HepG2 (cell line): ENCODE data around the gene NDP. TPM values are rescaled to one million over a fixed set of nuclear protein-coding genes. Genes with fewer than 3 reads are reported as not detected.

Source experiments
- ATAC-seq: fragments of 200-7000 bp; cut with Tn5 transposase; 3 replicates; pipeline ENCODE4 v1.9.1; 2020; ENCODE audit warnings: mild to moderate bottlenecking, moderate library complexity
- BruUV-seq: library from RNA; stranded (reverse); fragments of 400-500 nt; replicated peaks from 2 replicates; lab custom pipeline; 2021; lab: Mats Ljungman, UMichigan
- CTCF ChIA-PET: fragments of 300-600 bp; formaldehyde crosslinking; extraction: SDS; loops from one replicate; lab custom pipeline; 2021; ENCODE audit warnings: low total read pairs, inconsistent platforms, low intra/inter-chr PET ratio; lab: Yijun Ruan, JAX
- POLR2A ChIA-PET: fragments of 350-600 bp; sonication (Branson Sonifier 250); formaldehyde crosslinking; loops from one replicate; lab custom pipeline; 2020; ENCODE audit warnings: antibody characterized with exemption, inconsistent platforms; lab: Yijun Ruan, JAX
- DNase-seq: peaks from one replicate; pipeline ENCODE4 v3.0.0-alpha.2; 2015; ENCODE audit warnings: low spot score
- FAIRE-seq: peaks from 3 replicates; lab custom pipeline; 2011; peaks lifted over from hg19 to GRCh38; lab: Jason Lieb, UNC
- H2AFZ ChIP-seq: one replicate; pipeline ENCODE4 v1.6.1; 2011; ENCODE audit warnings: low read length, inconsistent platforms
- H3K27ac ChIP-seq: fragments of 300-600 bp; 3 replicates; pipeline ENCODE4 v1.8.0; 2011; ENCODE audit warnings: mixed run types, mild to moderate bottlenecking, mixed read lengths, low read length, inconsistent platforms; ENCODE audit not compliant: insufficient read depth; ENCODE audit errors: extremely low read length
- H3K27me3 ChIP-seq, 2 experiments: fragments of 200-600 bp in 1 of 2; 2 replicates in 1 of 2; 3 replicates in 1 of 2; pipeline versions ENCODE4 v1.6.0 to v1.8.0; 2011; ENCODE audit warnings: low read length in 2 of 2, mild to moderate bottlenecking in 2 of 2, moderate library complexity in 2 of 2, inconsistent platforms in 1 of 2; ENCODE audit not compliant: insufficient read depth in 2 of 2, control insufficient read depth in 1 of 2
- H3K36me3 ChIP-seq, 2 experiments: fragments of 200-600 bp in 1 of 2; replicated peaks in 1 of 2; 2 replicates in 1 of 2; 3 replicates in 1 of 2; pipeline versions ENCODE4 v1.5.1 to v1.8.0; 2011; ENCODE audit warnings: low read length in 2 of 2, inconsistent platforms in 1 of 2; ENCODE audit not compliant: insufficient read depth in 2 of 2, control insufficient read depth in 1 of 2
- H3K4me1 ChIP-seq: 2 replicates; pipeline ENCODE4 v1.5.1; 2012; ENCODE audit warnings: low read length, inconsistent platforms; ENCODE audit not compliant: insufficient read depth
- H3K4me2 ChIP-seq: 2 replicates; pipeline ENCODE4 v1.6.0; 2011; ENCODE audit warnings: low read depth, low read length, inconsistent platforms
- H3K4me3 ChIP-seq, 3 experiments: fragments of 200-600 bp in 1 of 3; sonication (generic), shearing (Covaris generic) in 1 of 3; replicated peaks in 1 of 3; 2 replicates each; pipeline ENCODE4 v1.5.1; 2011 to 2016; ENCODE audit warnings: low read length in 3 of 3, inconsistent platforms in 2 of 3, low read depth in 2 of 3, mild to moderate bottlenecking in 2 of 3, control low read depth in 1 of 3, mixed read lengths in 1 of 3; ENCODE audit not compliant: insufficient read depth in 1 of 3
- H3K79me2 ChIP-seq: one replicate; pipeline ENCODE4 v1.6.1; 2011; ENCODE audit warnings: low read length, inconsistent platforms; ENCODE audit not compliant: insufficient read depth
- H3K9ac ChIP-seq: 2 replicates; pipeline ENCODE4 v1.6.0; 2011; ENCODE audit warnings: mild to moderate bottlenecking, low read depth, low read length, inconsistent platforms; ENCODE audit not compliant: insufficient read depth
- H3K9me3 ChIP-seq: 2 replicates; pipeline ENCODE4 v1.5.1; 2012; ENCODE audit warnings: mild to moderate bottlenecking, low read length
- H4K20me1 ChIP-seq: 2 replicates; pipeline ENCODE4 v1.6.0; 2011; ENCODE audit warnings: inconsistent platforms, mild to moderate bottlenecking, low read length, moderate library complexity; ENCODE audit not compliant: insufficient read depth
- MEIS1 ChIP-seq: sonication (generic); formaldehyde crosslinking; IDR thresholded peaks from 2 replicates; pipeline ENCODE4 v1.9.0; 2021; ENCODE audit warnings: mild to moderate bottlenecking, missing genetic modification reagents, moderate library complexity, borderline replicate concordance
- RXRA ChIP-seq: sonication (generic); formaldehyde crosslinking; IDR thresholded peaks from 2 replicates; pipeline ENCODE4 v1.5.1; 2020; ENCODE audit warnings: missing genetic modification reagents
- SALL2 ChIP-seq: sonication (generic); formaldehyde crosslinking; IDR thresholded peaks from 2 replicates; pipeline ENCODE4 v1.8.1; 2023; ENCODE audit warnings: mild to moderate bottlenecking, missing genetic modification reagents, inconsistent platforms
- SP2 ChIP-seq: sonication (generic); formaldehyde crosslinking; IDR thresholded peaks from 2 replicates; pipeline ENCODE4 v1.5.1; 2020; ENCODE audit warnings: mild to moderate bottlenecking, missing genetic modification reagents
- TCF7L2 ChIP-seq: IDR thresholded peaks from 2 replicates; pipeline ENCODE4 v1.6.1; 2011; ENCODE audit warnings: mild to moderate bottlenecking, low read depth, low read length, moderate library complexity
- ZBTB3 ChIP-seq: sonication (generic); formaldehyde crosslinking; IDR thresholded peaks from 2 replicates; pipeline ENCODE4 v1.4.0; 2020; ENCODE audit warnings: low read depth, mild to moderate bottlenecking, moderate library complexity, missing genetic modification reagents, borderline replicate concordance
- ZBTB42 ChIP-seq: sonication (generic); formaldehyde crosslinking; IDR thresholded peaks from 2 replicates; pipeline ENCODE4 v1.5.0; 2020; ENCODE audit warnings: mild to moderate bottlenecking, missing genetic modification reagents
- ZNF136 ChIP-seq: sonication (generic); formaldehyde crosslinking; IDR thresholded peaks from 2 replicates; pipeline ENCODE4 v1.8.1; 2022; ENCODE audit warnings: low read depth, mild to moderate bottlenecking, moderate library complexity, missing genetic modification reagents
- ZNF143 ChIP-seq: sonication (generic); formaldehyde crosslinking; IDR thresholded peaks from 2 replicates; pipeline ENCODE4 v1.4.0; 2020; ENCODE audit warnings: missing genetic modification reagents
- ZNF274 ChIP-seq: sonication (generic); formaldehyde crosslinking; IDR thresholded peaks from 2 replicates; pipeline ENCODE4 v1.5.1; 2020; ENCODE audit warnings: mild to moderate bottlenecking, missing genetic modification reagents
- ZNF292 ChIP-seq: sonication (generic); formaldehyde crosslinking; IDR thresholded peaks from 2 replicates; pipeline ENCODE4 v1.8.1; 2022; ENCODE audit warnings: mild to moderate bottlenecking, low read depth, missing genetic modification reagents, borderline replicate concordance
- ZNF550 ChIP-seq: sonication (generic); formaldehyde crosslinking; IDR thresholded peaks from 2 replicates; pipeline ENCODE4 v1.4.0; 2020; ENCODE audit warnings: mild to moderate bottlenecking, missing genetic modification reagents, borderline replicate concordance
- ZNF552 ChIP-seq: sonication (generic); formaldehyde crosslinking; IDR thresholded peaks from 2 replicates; pipeline ENCODE4 v1.9.0; 2022; ENCODE audit warnings: missing genetic modification reagents, mild to moderate bottlenecking, borderline replicate concordance
- WGBS: methylation state at CpG from one replicate; pipeline ENCODE4 v1.1.6; 2017; ENCODE audit warnings: low lambda C conversion rate; 5-methylcytosine and 5-hydroxymethylcytosine counted together
- in situ Hi-C: cut with HindIII; loops from 2 replicates; pipeline ENCODE4 v1.10.0; 2017; ENCODE audit warnings: low pct_unique_long_range_greater_than_20kb; ENCODE audit not compliant: extremely low pct_ligation_motif_present
- intact Hi-C: fragments of 100-400 bp; cut with micrococcal nuclease; formaldehyde crosslinking; loops from one replicate; pipeline ENCODE4 v1.10.0; 2022; ENCODE audit not compliant: unreplicated experiment
- polyA plus RNA-seq, 8 experiments: library from polyadenylated mRNA; depleted of rRNA in 3 of 8; stranded (reverse) in 7 of 8; unstranded in 1 of 8; fragments of >200 nt; fragmentation: Illumina TruSeq in 4 of 8; extraction: Trizol in 4 of 8; gene quantifications; 2 replicates each; pipeline versions ENCODE4 v1.2.1 to v1.2.3, GENCODE V29; 2011 to 2016; ENCODE audit warnings: low read depth in 4 of 8, missing spikeins in 1 of 8, mixed read lengths in 1 of 8; ENCODE audit not compliant: insufficient read depth in 1 of 8
- total RNA-seq, 5 experiments: library from RNA; depleted of rRNA; stranded (reverse); fragments of >200 nt; fragmentation: Illumina TruSeq; extraction: Trizol; gene quantifications; 2 replicates each; pipeline ENCODE4 v1.2.3, GENCODE V29; 2016; ENCODE audit warnings: low read depth in 1 of 5
- TF ChIP-seq, protein P1 (sequence below): IDR thresholded peaks from 2 replicates; pipeline ENCODE4 v1.6.1; 2016; ENCODE audit warnings: missing genetic modification reagents, missing compliant biosample characterization
- TF ChIP-seq, protein P2 (sequence below): sonication (generic); formaldehyde crosslinking; IDR thresholded peaks from 2 replicates; pipeline ENCODE4 v1.8.0; 2022; ENCODE audit warnings: missing genetic modification reagents, mild to moderate bottlenecking, inconsistent platforms, borderline replicate concordance

NDP gene
- total and polyA plus RNA-seq, 2 of the 13 experiments (the other 11 are each of a cell fraction or from before 2014, with no cell fraction given): not detected

DNA sequence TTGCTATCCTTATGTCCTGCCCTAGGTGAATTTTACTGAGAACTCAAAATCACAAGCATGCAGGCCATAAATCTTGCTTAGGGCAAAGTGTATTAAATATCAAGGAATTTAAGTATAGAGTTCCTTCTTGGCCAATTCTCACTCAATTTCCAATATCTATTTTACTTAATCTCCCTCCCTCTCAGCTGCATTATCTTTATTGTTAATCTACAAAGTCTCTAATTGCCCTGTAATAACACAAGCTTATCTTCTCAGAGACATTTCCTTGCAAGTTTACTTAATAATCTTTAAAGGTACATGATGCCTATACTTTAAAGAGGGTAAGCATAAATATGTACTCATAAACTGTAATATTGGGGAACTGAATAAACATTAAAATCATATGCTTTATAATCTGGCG, 64.0 kb downstream of the NDP start:
- DNase-seq (no peak), FAIRE-seq (no peak), ATAC-seq (no peak)
- H3K27ac ChIP-seq: no peak overlapping the region
- intact Hi-C loops (no loop called here), in situ Hi-C loops (no loop called here)
- H3K79me2 ChIP-seq: no peaks in the 10 kb centered on the region
- H3K9ac ChIP-seq: no peak overlapping the region
- H2AFZ ChIP-seq: no peak overlapping the region
- no peaks in the 10 kb centered on the region for H3K9me3 ChIP-seq
- H3K4me1 ChIP-seq: no peaks in the 10 kb centered on the region
- no peaks in the 10 kb centered on the region for H3K36me3 ChIP-seq
- H3K4me3 ChIP-seq: no peak overlapping the region
- POLR2A ChIA-PET: no interaction called here
- H3K4me2 ChIP-seq: no peak overlapping the region
- TF ChIP-seq RXRA (CRISPR knock-in tag): no peak
- TF ChIP-seq, protein P1, sequence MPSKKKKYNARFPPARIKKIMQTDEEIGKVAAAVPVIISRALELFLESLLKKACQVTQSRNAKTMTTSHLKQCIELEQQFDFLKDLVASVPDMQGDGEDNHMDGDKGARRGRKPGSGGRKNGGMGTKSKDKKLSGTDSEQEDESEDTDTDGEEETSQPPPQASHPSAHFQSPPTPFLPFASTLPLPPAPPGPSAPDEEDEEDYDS (CRISPR knock-in tag): no peak
- TF ChIP-seq ZNF550 (CRISPR knock-in tag): no peak
- H3K27me3 ChIP-seq: no peaks in the 10 kb centered on the region
- H4K20me1 ChIP-seq: no peaks in the 10 kb centered on the region
- WGBS: 100% methylated on average over 1 of the region's 1 CpG
- BruUV-seq: no TSS peak
- CTCF ChIA-PET: no interaction called here

DNA sequence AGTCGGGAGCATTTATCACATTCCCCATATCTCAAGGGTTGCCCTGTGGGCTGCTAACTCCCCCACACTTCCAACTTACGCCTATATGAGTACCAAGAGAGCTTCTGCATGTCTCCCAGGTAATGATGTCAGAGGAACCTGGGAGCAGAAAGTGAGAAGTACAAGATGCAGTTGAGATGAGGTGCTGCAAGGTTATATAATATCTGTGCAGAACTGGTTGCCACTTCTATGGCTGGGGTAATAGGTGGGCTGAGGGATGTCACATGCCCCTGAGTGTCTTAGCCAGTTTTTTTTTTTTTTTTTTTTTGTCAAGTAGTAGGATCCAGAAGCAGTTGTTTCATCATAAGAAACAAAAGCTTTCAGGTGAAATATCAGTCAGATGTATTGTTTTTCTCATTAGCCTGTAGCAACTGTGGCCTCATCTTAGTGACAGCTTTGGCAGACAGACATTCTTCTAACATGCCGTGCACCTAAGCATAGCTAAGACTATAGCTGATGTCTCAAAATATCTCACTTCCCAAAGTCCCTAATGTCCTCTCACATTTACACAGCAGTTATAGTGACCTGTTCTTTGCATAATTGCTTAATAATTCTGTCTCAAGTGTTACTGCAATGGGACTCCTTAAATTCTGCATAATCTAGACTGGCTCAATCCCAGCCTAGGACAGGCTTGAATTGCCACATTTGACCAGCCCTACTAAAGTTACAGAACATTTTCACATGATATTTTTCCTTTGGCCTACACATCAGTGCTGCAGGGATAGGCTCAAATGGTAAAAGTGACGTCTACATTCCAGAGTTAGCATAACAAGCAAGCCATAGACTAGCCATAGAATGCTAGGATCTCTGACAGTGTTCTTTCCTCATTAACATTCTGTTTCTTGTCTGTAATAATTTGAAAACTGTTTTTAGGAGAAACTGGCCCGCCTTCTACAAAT, 73.0 kb downstream of the NDP start:
- Histone ChIP-seq H2AFZ (no peak overlapping the region), H4K20me1 (no peaks in the 10 kb centered on the region), H3K4me3 (no peak overlapping the region), H3K9ac (no peak overlapping the region), H3K4me2 (no peak overlapping the region), H3K9me3 (no peaks in the 10 kb centered on the region), H3K4me1 (no peaks in the 10 kb centered on the region), H3K27me3 (no peaks in the 10 kb centered on the region), H3K36me3 (no peaks in the 10 kb centered on the region), H3K27ac (no peak overlapping the region), H3K79me2 (no peaks in the 10 kb centered on the region)
- intact Hi-C loops: no loop called here
- POLR2A ChIA-PET: no interaction called here
- in situ Hi-C loops: no loop called here
- WGBS: 10% methylated on average over 3 of the region's 5 CpGs
- BruUV-seq: no TSS peak
- DNase-seq (no peak), FAIRE-seq (no peak), ATAC-seq (no peak)
- CTCF ChIA-PET: no interaction called here
- TF ChIP-seq ZNF292 (CRISPR knock-in tag) (no peak), ZNF274 (no peak), MEIS1 (CRISPR knock-in tag) (no peak), ZNF143 (CRISPR knock-in tag) (no peak), ZNF136 (CRISPR knock-in tag) (no peak), ZBTB3 (CRISPR knock-in tag) (no peak), ZBTB42 (CRISPR knock-in tag) (no peak), SALL2 (CRISPR knock-in tag) (no peak), ZNF552 (CRISPR knock-in tag) (no peak), TCF7L2 (no peak), SP2 (CRISPR knock-in tag) (no peak)
- TF ChIP-seq, protein P2, sequence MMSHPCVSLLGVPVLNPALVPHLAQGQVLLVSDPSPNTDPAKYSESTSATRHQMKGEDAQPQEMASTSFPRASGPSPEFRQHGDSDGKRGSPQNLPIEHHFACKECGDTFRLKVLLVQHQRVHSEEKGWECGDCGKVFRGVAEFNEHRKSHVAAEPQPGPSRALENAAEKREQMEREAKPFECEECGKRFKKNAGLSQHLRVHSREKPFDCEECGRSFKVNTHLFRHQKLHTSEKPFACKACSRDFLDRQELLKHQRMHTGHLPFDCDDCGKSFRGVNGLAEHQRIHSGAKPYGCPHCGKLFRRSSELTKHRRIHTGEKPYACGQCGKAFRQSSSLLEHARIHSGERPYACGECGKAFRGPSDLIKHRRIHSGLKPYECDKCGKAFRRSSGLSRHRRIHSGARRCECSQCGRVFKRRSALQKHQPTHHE (CRISPR knock-in tag): no peak
